Fibroblast of pulmonary artery (primary cell): ENCODE measurements around the gene IGDCC3.
"Not testable (repeated sequence)": the region's sequence is repeated elsewhere in the genome, so short reads cannot be mapped to it uniquely, and the experiment has no call there.

Experiments
- DNase-seq: peaks from one replicate; pipeline ENCODE4 v3.0.0-alpha.2; 2010; ENCODE audit warnings: low read depth
- H3K4me3 ChIP-seq: replicated peaks from 2 replicates; pipeline ENCODE4 v1.5.1; 2011; ENCODE audit warnings: low read depth, mild to moderate bottlenecking, control low read depth, low read length, moderate library complexity
- CTCF ChIP-seq: IDR thresholded peaks from 2 replicates; pipeline ENCODE4 v1.5.1; 2011; ENCODE audit warnings: mild to moderate bottlenecking, control low read depth, low read length, inconsistent platforms; ENCODE audit errors: missing control alignments

Gene IGDCC3

GRCh38 chr15:65399997-65400396 lies 22.2 kb upstream of the IGDCC3 start:
- no peak for TF ChIP-seq CTCF
- no peak for DNase-seq
- H3K4me3 ChIP-seq: no peak overlapping the region

- no peak for TF ChIP-seq CTCF
- DNase-seq: no peak
- H3K4me3 ChIP-seq: no peak overlapping the region
Measured at GRCh38 chr15:65399001-65399706, 21.4 kb upstream of the IGDCC3 start.

GRCh38 chr15:65398486-65398885 lies 20.7 kb upstream of the IGDCC3 start:
- not testable (repeated sequence) for H3K4me3 ChIP-seq, DNase-seq

GRCh38 chr15:65396965-65397317 lies 19.1 kb upstream of the IGDCC3 start:
- TF ChIP-seq CTCF: no peak
- no peak overlapping the region for H3K4me3 ChIP-seq
- DNase-seq: no peak

GRCh38 chr15:65396283-65396964 lies 18.6 kb upstream of the IGDCC3 start:
- TF ChIP-seq CTCF: no peak
- no peak for DNase-seq
- no peak overlapping the region for H3K4me3 ChIP-seq

DNA sequence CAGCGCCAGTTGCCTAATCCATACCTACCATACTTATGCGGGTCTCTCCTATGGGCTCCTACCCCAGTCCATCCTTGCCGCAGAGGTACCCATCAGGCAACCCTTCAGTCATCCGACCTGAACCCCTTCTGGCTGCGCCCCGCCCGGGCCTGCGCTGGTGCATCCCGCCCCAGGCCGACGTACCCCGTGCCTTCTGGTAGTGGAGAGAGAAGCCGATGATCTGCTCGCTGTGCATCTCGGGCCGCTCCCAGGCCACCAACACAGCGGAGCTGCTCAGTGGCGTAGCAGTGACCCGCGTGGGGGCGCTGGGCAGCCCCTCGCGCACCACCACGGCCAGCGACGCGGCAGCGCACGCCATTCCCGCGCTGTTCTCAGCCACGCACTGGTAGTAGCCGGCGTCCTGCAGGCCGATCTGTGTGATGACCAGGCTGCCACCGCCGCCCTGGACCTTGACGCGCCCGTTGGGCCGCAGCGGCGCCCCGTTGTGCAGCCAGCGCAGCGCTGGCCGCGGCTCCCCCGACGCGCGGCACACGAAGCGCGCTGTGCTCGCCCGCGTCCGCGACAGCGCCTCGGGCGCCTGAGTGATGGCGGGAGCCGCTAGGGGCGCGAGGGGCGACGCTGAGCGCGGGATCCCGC lies 17.9 kb upstream of the IGDCC3 start:
- no peak for TF ChIP-seq CTCF
- DNase-seq: no peak
- H3K4me3 ChIP-seq: no peak overlapping the region

GRCh38 chr15:65394936-65395335 lies 17.1 kb upstream of the IGDCC3 start:
- no peak for DNase-seq
- H3K4me3 ChIP-seq: no peak overlapping the region
- no peak for TF ChIP-seq CTCF
